Activated CD4-positive, CD25-positive, alpha-beta regulatory T cell treated with anti-CD3 and anti-CD28 coated beads, Interleukin-2, amount 50 U/mL, for 24 hours (primary cell): ENCODE data around the gene PCID2.

Experiments
- ATAC-seq, 2 donors: fragments of 150-1000 bp; cut with Tn5 transposase; one replicate each; pipeline ENCODE4 v1.10.0; 2021; ENCODE audit warnings: mild to moderate bottlenecking in 1 of 2, moderate library complexity in 1 of 2

The PCID2 gene

DNA sequence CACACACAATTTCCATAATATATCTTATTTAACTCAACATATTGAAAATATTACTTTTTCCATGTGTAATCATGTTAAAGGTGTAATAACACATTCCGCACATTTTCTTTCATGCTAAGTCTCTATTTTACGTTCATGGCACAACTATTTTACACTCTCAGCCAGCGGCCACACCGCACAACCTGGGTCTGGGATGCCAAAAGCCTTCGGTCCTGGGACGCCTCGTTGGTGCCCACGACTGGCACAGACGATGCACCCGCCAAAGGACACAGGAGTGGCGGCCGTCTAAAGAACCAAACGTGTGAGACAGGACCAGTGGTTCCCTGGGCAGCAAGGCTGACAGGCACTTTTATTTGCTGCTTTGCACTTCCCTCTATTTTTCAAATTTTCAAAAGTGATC, 60.1 kb downstream of the PCID2 start:
- no peak for ATAC-seq

DNA sequence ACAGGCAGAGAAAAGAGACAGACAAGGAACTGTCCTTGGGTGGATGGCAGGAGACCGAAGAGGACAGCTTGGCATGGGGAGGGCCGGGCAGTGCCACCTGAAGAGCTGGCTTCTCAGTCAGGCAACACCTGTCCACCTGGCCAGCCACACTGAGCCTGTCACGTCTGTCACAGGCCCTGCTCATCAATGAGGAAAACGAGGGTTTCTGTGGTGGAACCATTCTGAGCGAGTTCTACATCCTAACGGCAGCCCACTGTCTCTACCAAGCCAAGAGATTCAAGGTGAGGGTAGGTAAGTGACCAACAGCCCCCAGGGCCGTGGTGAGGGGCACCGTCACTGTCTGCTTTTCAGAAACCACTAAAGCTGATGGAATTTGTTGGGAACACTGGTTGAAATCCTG, 61.3 kb downstream of the PCID2 start:
- no peak for ATAC-seq

DNA sequence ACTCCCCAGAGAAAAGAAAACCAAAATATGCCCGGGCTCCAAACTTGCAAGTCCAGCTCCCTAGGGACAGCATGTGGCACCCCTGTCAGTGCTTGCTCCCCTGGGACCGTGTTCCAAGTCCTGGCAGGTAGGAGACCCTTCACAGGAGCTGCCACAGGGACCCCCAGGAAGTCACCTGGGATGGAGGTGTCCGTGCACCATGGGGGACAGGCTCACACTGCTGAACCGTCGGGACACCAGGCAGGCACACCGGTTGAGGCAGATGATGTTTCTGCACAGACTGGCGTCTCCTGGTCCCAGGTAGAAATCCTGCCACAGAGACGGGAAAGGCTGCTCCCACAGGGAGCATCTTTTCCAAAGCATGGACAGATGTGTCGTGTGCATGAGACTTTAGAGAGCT, 61.7 kb downstream of the PCID2 start:
- ATAC-seq, result no peak

DNA sequence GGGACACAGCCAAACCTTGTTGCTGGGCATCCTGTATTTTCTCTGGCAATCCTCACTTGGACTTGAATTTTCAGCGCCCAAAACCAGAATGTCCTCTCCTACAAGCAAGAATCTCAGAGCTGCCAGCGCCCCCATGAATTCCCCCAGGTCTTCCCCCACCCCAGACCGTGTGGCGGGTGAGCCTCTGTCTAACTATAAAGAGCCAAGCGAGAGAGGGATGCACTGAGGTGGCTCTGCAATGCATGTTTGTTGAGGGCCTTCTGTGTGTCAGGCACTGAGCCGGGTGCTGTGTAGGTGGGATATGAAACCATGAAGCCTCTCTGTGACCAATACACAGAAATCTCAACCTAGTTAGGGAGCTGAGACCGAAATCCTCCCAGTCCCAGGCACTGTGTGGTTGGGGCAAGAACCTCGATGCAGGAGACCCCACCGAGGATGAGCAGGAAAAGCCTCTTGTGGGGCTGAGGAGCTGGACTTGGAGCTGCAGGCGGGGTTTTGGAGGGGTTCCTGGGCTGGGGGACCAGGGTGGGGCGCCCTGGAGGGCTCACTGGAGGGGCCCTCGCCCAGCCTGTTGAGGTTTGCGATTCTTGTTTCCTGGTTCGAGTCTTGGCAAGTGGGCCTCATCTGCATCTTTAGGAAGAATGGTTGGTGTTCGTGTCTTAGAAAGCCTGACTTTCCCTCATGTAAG, 62.4 kb downstream of the PCID2 start:
- ATAC-seq, result no peak

DNA sequence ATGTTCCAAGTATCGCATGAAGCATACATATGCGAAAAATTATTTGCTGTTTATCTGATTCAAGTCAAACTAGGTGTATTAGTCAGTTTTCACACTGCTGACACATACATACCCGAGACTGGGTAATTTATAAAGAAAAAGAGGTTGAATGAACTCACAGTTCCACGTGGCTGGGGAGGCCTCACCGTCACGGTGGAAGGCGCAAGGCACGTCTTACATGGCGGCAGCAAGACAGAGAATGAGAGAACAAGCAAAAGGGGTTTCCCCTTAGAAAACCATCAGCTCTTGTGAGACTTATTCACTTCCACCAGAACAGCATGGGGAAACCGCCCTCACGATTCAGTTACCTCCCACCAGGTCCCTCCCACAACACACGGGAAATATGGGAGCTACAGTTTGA, 63.0 kb downstream of the PCID2 start:
- peak; percentile 71 to 73 for ATAC-seq

DNA sequence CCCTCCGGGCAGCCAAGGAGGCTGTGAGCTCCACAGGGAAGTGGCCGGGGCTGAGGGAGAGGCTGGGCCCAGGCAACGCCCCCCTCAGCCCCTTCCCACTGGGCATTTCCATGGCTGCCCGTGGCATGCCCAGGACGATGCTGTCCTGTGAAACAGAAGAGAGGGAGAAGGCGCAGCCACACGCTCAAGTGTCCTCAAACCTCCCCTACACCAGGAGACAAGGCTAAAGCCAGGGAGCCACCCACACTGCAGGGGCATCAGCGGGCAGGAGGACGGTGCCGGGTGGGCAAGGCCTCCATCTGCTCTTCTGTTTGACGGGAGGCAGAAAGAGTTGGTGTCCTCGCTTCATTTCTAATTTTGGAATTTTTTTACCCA, 64.2 kb downstream of the PCID2 start:
- no peak for ATAC-seq

DNA sequence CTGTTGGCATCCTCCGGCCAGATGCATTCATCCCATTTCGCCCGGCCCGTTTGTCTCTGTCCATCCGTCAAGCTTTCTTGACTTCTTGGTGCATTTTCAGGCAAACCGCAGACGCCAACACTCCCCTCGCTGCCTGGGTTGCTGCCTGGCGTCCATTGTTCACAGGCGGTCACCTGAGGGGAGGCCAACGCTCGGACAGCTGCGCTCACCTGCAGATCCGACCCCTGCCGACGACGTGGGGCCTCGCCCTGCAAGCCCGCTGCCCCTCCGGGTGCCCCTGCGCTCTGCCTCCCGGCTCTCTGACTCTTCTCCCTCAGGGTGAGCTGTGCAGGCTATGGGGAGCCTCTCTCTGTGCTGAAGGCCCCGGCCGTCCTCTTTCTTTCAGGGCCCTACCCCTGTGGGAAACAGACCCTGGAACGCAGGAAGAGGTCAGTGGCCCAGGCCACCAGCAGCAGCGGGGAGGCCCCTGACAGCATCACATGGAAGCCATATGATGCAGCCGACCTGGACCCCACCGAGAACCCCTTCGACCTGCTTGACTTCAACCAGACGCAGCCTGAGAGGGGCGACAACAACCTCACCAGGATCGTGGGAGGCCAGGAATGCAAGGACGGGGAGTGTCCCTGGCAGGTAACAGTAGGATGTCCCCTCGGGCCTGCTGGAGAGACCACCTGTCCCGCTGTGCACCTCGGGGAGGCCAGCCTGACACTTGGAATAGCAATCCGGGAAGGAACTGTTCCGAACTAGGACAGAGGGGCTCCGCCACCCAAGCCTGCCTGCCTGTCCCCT, 64.8 kb downstream of the PCID2 start:
- no peak for ATAC-seq

DNA sequence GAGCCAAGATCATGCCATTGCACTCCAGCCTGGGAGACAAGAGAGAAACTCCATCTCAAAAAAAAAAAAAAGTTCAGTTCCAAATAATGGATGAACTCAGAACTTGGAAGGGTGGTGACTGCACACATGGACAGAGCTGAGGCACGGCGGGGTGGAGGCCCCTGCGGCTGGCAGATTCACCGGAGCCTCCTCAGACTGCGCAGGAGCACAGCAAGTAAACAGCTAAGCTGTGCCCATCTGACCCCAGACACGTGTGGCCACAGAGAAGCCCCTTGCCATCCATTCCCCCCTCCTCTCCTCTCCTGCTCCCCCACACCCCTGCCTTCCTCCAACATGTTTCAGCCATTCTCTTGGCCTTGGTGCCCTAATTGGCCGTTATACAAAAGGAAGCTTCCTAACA, 65.6 kb downstream of the PCID2 start:
- no peak for ATAC-seq

DNA sequence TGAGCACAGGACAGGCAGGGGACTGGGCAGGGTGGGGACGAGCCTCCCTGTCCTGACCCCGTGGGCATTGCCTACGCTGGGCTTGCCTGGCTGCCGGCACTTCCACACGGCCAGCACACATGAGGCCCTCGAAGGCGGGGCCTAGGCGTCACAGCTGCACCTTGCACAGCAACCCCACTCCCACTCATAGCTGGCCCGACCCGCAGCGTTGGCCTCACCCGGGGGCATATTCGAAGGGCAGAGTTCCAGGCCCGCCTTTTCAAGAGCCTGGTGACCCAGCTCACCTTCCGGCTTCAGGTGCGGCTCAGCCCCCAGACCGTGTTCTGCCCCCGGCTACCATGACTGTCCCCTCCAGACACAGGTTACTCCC, 66.9 kb downstream of the PCID2 start:
- no peak for ATAC-seq

DNA sequence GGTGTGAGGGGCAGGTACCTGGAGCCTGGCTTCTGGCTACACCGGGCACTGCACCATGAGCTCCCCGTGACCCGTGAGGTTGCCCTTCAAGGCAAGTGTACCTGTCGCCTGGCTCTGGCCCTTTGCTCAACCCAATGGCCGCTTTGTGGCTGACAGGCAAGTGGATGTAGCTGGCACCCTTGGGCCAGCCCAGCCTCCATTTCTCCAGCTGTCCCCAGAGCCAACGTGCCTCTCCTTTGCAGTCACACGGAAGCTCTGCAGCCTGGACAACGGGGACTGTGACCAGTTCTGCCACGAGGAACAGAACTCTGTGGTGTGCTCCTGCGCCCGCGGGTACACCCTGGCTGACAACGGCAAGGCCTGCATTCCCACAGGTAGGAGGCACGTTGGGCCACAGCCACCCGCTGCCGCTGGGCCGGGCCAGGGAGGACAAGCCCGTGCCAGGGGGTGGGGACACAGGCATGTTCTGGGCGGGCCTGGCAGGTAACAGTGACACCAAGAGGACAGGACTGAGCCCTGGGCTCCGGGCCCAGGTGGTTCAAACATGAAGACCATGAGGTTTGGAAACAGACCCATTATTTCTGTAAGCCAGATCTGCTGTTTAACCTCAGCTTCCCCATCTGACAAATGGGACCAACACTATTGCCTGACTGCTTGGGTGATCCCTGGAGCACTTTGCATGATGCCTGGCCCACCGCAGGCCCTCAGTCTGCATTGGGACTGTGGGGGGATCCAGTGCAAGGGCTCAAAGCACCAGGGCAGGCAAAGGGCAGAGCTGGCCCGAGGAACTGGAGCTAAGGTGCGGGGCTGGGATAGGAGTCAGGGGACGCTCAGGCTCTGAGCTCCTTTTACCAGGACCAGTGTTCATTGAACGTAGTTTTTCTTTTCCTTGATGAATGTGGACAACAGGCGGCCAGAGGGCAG, 67.5 kb downstream of the PCID2 start:
- ATAC-seq, result no peak

DNA sequence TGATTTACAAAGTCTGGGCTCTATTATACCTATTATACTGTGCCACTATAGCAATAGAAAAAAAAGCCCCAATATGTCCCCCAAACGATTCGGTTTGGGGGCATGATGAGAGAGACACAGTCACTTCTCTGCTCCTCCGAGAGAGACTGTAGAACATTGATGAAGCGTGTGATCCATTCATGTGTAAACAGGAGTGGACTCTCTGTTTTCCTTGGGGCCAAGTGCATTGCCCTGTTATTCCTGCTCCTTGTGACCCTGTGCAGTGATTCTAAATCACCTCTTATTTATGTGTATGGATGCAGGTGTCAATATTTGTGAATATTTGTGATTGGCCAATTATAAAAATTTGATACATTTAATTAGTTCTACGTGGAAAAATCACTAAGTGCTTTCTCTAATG, 68.9 kb downstream of the PCID2 start:
- no peak for ATAC-seq

DNA sequence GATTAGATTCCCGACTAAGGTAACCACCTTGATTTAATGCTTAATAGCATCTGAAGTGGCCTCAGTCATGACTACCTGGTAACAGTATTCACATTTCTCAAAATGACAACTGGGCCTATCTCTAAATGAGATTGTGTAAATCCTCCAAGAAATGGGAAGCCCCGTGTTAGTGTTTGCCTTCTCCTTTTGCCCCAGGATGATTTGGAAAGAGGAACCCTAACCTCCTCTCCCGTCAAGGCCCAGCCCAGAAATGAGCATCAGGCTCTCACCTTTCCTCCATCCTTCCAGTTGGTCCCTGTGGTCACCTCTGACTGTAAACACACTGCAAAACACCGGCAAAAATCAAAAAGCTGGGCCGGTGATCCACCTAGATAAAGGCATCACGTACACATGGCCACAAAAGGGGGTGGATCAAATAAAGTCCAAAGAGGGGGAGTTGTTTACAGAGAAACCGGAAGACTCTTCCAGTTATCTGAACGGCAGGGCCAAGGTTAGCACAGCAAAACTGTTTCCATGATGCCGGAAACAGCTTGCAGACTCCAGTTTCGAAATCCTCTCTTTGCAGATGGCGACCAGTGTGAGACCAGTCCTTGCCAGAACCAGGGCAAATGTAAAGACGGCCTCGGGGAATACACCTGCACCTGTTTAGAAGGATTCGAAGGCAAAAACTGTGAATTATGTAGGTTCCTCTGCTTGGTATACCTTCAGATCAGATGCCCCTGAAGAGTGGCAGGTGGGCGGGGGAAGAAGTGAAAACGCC, 69.5 kb downstream of the PCID2 start:
- ATAC-seq, result no peak

DNA sequence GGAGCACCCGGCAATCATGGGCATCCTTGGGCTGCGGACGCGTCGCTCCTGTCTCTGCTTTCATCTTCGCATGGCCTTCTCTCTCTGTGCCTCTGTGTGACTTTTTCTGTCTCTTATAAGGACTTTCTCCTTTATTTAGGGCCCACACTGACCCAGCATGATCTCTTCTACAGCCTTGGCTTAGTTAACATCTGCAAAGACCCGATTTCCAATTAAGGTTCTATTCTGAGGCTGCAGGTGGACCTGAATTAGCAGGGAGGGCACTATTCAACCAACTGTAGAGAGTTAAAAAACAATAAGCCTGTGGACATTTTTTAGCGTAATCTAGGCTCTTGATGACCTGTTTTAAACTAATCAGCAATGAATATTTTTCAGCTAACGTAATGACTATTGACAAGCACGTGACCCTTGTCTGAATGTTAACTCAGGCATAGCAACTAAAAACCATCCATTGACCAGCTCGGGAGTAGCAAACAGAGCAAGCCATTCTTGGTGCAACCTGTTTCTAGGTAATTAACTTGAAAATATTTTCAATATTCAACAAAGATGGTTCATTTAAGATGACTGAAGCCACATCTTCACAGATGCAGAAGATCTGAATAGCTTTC, 70.7 kb downstream of the PCID2 start:
- ATAC-seq, result no peak

DNA sequence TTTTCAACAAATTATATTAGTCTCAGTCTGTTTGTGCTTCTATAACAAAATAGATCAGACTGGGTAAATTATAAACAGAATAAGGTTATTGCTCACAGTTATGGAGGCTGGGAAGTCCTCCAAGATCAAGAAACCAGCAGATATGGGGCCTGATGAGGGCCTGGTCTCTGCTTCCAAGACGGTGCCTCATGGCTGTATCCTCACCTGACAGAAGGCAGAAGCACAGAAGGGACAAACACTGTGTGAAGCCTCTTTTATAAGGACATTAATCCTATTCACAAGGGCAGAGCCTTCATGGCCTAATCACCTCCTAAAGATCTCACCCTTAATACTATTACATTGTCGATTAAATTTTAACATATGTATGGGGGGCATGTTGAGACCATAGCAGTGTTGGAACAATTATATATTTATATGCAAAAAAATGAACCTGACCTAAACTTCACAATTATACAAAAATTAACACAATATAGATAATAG, 73.1 kb downstream of the PCID2 start:
- ATAC-seq, result no peak

DNA sequence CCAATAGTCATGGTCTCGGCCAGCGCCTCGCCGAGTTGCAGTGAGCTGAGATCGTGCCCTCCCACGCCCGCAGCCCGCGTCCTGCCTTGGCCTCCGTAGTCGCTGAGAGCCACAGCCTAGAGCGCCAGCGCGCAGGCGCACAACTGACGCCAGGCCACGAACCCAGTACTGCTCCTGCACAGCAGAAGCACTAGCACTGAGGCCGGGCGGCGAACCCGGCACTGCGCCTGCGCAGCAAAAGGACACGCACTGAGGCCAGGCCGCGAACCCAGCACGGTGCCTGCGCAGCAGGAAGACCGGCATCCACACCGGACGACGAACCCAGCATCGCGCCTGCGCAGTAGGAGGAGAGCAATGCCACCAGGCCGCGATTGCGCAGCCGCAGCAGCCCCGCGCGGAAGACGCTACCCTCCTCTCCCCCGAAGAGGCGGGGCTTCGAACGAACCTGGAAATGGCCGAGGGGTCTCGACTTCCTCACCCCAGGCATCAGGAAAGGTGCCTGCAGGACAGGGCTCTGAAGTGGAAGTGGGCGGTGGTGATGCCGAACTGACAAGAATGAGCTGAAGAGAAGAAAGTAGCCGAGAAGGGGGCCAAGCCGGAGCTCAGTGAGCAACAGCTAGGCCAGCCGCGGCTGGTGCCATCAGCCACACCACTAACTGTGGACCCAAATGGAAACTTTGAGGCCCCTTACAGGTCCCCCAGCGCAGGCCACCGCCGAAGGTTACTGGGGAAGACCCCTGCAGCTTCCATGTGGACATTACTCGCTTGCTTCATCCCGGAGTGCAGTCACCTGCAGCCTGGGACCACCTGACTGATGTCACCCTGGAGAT, 78.3 kb downstream of the PCID2 start:
- ATAC-seq, result peak; percentile 51 to 53

DNA sequence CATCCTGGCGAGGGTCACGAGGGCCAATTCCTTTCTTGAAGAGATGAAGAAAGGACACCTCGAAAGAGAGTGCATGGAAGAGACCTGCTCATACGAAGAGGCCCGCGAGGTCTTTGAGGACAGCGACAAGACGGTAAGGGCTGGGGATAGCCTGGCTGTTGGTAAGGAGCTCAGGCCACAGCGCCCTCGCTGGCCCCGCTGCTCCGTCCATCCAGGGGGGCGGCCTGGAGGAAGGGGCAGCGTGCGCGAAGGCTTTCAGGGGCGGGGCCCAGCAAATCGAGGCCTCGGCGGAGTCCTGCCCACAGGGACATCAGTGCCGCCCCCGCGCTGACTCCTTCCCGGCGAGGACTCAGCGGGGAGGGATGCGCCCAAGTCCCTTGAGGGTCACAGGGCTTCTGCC, 79.0 kb downstream of the PCID2 start:
- ATAC-seq, result no peak
